Psoas muscle (tissue), 8 donors: ENCODE data around the gene DAP. TPM values are rescaled to one million over a fixed set of nuclear protein-coding genes. Genes with fewer than 3 reads are reported as not detected.

ENCODE experiments used
- ATAC-seq, 4 donors: fragments of 200-7000 bp; cut with Tn5 transposase; one replicate each; pipeline ENCODE4 v1.9.1; 2020; ENCODE audit warnings: moderate library complexity in 3 of 4, mild to moderate bottlenecking in 2 of 4
- DNase-seq, 2 donors: peaks; one replicate each; pipeline ENCODE4 v3.0.0-alpha.2; 2020
- H3K27ac ChIP-seq: fragments of 200-600 bp; one replicate; pipeline ENCODE4 v1.8.0; 2022
- H3K27me3 ChIP-seq, 3 donors: fragments of 200-600 bp in 1 of 3; one replicate each; pipeline versions ENCODE4 v1.6.1 to v1.8.0; 2013 to 2022; ENCODE audit warnings: low read length in 2 of 3, mild to moderate bottlenecking in 2 of 3, moderate library complexity in 1 of 3; ENCODE audit not compliant: insufficient read depth in 3 of 3
- H3K36me3 ChIP-seq, 2 donors: fragments of 200-600 bp in 1 of 2; one replicate each; pipeline versions ENCODE4 v1.6.1 to v1.8.0; 2013 to 2022; ENCODE audit warnings: low read depth in 1 of 2, mild to moderate bottlenecking in 1 of 2, moderate library complexity in 1 of 2; ENCODE audit not compliant: insufficient read depth in 1 of 2
- H3K4me1 ChIP-seq: fragments of 200-600 bp; one replicate; pipeline ENCODE4 v1.8.0; 2022
- H3K4me3 ChIP-seq: fragments of 200-600 bp; one replicate; pipeline ENCODE4 v1.8.0; 2022; ENCODE audit warnings: mild to moderate bottlenecking
- H3K9me3 ChIP-seq: fragments of 200-600 bp; one replicate; pipeline ENCODE4 v1.8.0; 2022
- WGBS, 3 donors: extraction: QIAGEN DNeasy Blood & Tissue Kit; methylation state at CpG; one replicate each; pipeline versions ENCODE4 v1.1.6 to v1.1.7; 2013; 5-methylcytosine and 5-hydroxymethylcytosine counted together
- intact Hi-C, 2 donors: fragments of 100-400 bp; cut with DNase I; formaldehyde crosslinking; loops; one replicate each; pipeline versions ENCODE4 v1.11.0 to v1.14.2; 2022
- polyA plus RNA-seq, 3 donors: library from polyadenylated mRNA; stranded (reverse); fragments of 200-250 nt; gene quantifications; one replicate each; pipeline ENCODE4 v1.2.3, GENCODE V29; 2013
- total RNA-seq, 4 donors: library from RNA; stranded (reverse); fragmentation: NEBNext Ultra II Directional in 2 of 4; extraction: Animal tissue kit (Norgen Biotek cat#: 25700) in 2 of 4; gene quantifications; one replicate each; pipeline versions ENCODE4 v1.2.1 to v1.2.4, GENCODE V29; 2021 to 2023
- TF ChIP-seq, protein P1 (sequence below): fragments of 200-600 bp; IDR thresholded peaks from one replicate; pipeline ENCODE4 v1.8.0; 2022; ENCODE audit warnings: antibody characterized with exemption
- donor health status: healthy with polysubstance abuse.
- donor health status: DM: no; HTN: no; CAD: no; lungs with moderate emphysema.
- donor health status: Bipolar disorder and iron deficiency.
- donor health status: healthy.
- donor health status: DM: yes; HTN: yes; CAD: no.
- donor health status: DM: no; HTN: no; CAD: no.
- donor health status: DM: no; HTN: no; CAD: no.
- donor health status: DM: yes; HTN: yes; CAD: no.

The DAP gene
- total and polyA plus RNA-seq, 7 donors = 3.6 to 8.1 (median 5.1) TPM

DNA sequence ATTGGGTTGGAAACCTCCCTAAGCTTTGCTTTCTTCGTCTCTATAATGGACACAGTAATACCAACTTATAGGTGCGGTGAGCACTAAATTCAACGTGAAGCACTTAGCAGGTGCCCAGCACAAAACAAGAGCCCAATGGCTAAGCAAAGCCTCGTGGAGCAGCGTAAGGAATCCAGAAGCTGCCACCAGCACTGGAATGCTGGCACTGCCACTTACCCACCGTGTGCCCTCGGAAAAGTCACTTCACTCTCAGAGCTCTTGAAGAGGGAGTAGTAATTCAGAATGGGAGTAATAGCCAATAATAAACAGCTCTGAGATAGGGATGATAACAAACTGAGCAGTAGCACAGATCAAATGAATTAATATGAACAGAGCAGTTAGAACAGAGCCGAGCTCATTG is 16.4 kb downstream of the DAP start:
- no peaks in the 10 kb centered on the region for H3K9me3 ChIP-seq
- TF ChIP-seq, protein P1, sequence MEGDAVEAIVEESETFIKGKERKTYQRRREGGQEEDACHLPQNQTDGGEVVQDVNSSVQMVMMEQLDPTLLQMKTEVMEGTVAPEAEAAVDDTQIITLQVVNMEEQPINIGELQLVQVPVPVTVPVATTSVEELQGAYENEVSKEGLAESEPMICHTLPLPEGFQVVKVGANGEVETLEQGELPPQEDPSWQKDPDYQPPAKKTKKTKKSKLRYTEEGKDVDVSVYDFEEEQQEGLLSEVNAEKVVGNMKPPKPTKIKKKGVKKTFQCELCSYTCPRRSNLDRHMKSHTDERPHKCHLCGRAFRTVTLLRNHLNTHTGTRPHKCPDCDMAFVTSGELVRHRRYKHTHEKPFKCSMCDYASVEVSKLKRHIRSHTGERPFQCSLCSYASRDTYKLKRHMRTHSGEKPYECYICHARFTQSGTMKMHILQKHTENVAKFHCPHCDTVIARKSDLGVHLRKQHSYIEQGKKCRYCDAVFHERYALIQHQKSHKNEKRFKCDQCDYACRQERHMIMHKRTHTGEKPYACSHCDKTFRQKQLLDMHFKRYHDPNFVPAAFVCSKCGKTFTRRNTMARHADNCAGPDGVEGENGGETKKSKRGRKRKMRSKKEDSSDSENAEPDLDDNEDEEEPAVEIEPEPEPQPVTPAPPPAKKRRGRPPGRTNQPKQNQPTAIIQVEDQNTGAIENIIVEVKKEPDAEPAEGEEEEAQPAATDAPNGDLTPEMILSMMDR = no peak
- intact Hi-C loops = no loop called here
- H3K4me3 ChIP-seq = no peak overlapping the region
- DNase-seq = no peak
- no peak overlapping the region for H3K27ac ChIP-seq
- H3K27me3 ChIP-seq = no peaks in the 10 kb centered on the region
- WGBS, 3 donors = 94 to 97% (median 95%) methylated on average over 8 of the region's 8 CpGs
- peaks cover 0 to 7% of the 10 kb centered on the region in 2 donors for H3K36me3 ChIP-seq
- no peaks in the 10 kb centered on the region for H3K4me1 ChIP-seq
- ATAC-seq = no peak

DNA sequence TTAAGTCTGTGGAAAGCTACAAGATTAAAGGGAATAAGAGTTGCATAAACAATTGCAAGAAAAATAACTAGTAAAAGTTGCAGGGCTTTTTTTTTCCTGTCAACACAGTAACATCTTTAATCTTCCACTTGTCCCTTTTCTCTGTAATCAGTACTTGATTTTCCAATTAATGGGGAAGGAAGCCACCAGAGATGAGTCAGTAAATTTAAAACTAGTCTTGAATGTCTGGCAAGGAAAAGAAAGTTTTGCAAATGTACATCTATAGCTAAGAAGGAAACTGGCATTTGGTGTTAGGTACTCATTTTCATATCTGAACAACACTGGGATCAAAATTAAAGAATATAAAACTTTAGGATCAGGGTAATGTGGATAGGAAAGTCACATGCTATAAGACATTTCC is 17.1 kb downstream of the DAP start:
- TF ChIP-seq, protein P1 = no peak
- intact Hi-C loops = no loop called here
- Histone ChIP-seq H3K4me1 (no peaks in the 10 kb centered on the region), H3K4me3 (no peak overlapping the region), H3K9me3 (no peaks in the 10 kb centered on the region), H3K27ac (no peak overlapping the region), H3K36me3 (peaks cover 0 to 7% of the 10 kb centered on the region in 2 donors), H3K27me3 (no peaks in the 10 kb centered on the region)
- no peak for ATAC-seq
- no peak for DNase-seq

DNA sequence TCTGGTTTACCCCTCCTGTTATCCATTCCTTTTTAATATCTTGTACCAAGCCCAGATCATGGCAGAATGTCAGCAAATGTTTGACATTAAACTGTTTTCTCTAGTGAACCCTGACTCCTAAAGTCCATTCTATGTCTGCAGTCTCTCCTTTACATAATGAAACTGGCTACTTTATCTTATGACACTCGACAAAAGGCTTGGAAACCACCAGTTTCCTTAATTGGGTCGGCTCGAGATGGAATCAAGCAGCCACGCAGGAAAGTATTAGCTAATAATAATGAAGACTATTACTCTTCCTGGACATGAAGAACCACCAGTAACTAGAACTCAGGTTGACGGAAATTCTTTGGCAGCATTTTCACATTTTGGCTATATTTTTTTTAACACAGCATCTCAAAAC is 17.5 kb downstream of the DAP start:
- H3K36me3 ChIP-seq = peaks cover 0 to 7% of the 10 kb centered on the region in 2 donors
- ATAC-seq = no peak
- H3K9me3 ChIP-seq = no peaks in the 10 kb centered on the region
- no peak overlapping the region for H3K27ac ChIP-seq
- no peaks in the 10 kb centered on the region for H3K4me1 ChIP-seq
- DNase-seq = no peak
- no peak overlapping the region for H3K4me3 ChIP-seq
- intact Hi-C loops = no loop called here
- H3K27me3 ChIP-seq = no peaks in the 10 kb centered on the region
- 92 to 95% (median 92%) methylated on average over 5 of the region's 5 CpGs for WGBS, 3 donors
- TF ChIP-seq, protein P1 = no peak

DNA sequence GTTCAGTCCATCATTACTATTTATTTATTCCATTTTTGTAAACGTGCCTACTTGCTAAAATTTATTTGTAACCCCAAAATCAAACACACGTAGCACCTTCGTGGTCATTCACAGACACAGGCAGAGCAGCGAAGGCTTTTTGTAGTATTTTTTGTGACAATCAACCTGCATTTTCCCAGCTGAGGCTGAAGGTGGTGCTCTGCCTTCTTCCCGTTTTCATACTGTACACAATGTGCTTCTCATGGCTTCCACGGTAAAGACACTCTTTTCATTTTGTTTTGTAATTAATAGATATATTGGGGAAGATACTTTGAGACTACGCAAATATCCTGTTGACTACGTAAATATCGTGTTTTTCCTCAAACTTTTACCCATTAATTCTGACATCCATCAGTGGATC is 19.4 kb downstream of the DAP start:
- no peaks in the 10 kb centered on the region for H3K4me1 ChIP-seq
- intact Hi-C loops = no loop called here

DNA sequence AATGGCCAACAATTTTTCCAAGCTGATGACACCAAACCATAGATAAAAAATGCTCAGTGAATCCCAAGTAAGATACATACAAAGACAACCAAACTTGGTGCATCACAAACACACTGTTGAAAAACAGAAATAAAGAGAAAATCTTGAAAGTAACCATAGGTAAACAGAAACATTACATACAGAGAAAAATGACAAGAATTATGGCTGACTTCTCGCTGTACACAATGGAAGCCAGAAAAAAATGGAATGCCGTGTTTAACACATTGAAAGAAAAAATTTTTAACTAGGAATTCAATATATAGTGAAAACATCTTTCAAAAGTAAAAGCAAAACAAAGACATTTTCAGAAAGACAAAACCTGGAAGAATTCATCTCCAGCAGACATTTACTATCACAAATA is 20.6 kb downstream of the DAP start:
- Histone ChIP-seq H3K4me1 (no peaks in the 10 kb centered on the region), H3K4me3 (no peak overlapping the region), H3K9me3 (no peaks in the 10 kb centered on the region), H3K27ac (no peak overlapping the region), H3K36me3 (no peaks in the 10 kb centered on the region), H3K27me3 (no peaks in the 10 kb centered on the region)
- intact Hi-C loops = no loop called here
- ATAC-seq (no peak), DNase-seq (no peak)
- WGBS, 3 donors = 49 to 97% (median 71%) methylated on average over 2 of the region's 2 CpGs
- TF ChIP-seq, protein P1 = no peak

More for the DNA sequence above, 19.4 kb downstream of the DAP start:
- Histone ChIP-seq H3K27me3 (no peaks in the 10 kb centered on the region), H3K27ac (no peak overlapping the region), H3K36me3 (no peaks in the 10 kb centered on the region), H3K9me3 (no peaks in the 10 kb centered on the region), H3K4me3 (no peak overlapping the region)
- ATAC-seq = no peak
- DNase-seq = no peak
- TF ChIP-seq, protein P1 = no peak
- 82 to 92% (median 90%) methylated on average over 9 of the region's 9 CpGs for WGBS, 3 donors
